ENCODE results near the gene SPINK1. TPM values are rescaled to one million over a fixed set of nuclear protein-coding genes. Genes with fewer than 3 reads are reported as not detected.

The SPINK1 gene
- total and polyA plus RNA-seq, 2 of the 4 experiments (the other 2 are of a cell fraction), result not detected

GRCh38 chr5:147856801-147857200 lies 25.3 kb upstream of the SPINK1 start:
- no peaks in the 10 kb centered on the region for H3K79me1 ChIP-seq (ENCODE audit: low read depth in 1 of 2, low read length in 2 of 2)
- H3K4ac ChIP-seq (ENCODE audit: low read depth, low read length), result no peak overlapping the region
- no peak overlapping the region for H3K14ac ChIP-seq (replicated peaks; ENCODE audit: low read depth, low read length)
- H2BK15ac ChIP-seq (ENCODE audit: low read depth, low read length), result no peak overlapping the region
- no peak overlapping the region for H3K9ac ChIP-seq (ENCODE audit: low read depth, low read length)
- no peak overlapping the region for H3K23ac ChIP-seq (ENCODE audit: low read depth, low read length)
- no peak overlapping the region for H2AK5ac ChIP-seq (ENCODE audit: low read depth, low read length)
- H4K91ac ChIP-seq (ENCODE audit: insufficient read depth, low read depth, low read length), result no peak overlapping the region
- POLR2A ChIA-PET (ENCODE audit: unreplicated experiment), result no interaction called here
- no peaks in the 10 kb centered on the region for H3K9me1 ChIP-seq (ENCODE audit: insufficient read depth, low read length)
- H4K20me1 ChIP-seq (ENCODE audit: insufficient read depth, low read length), result no peaks in the 10 kb centered on the region
- H3K27me3 ChIP-seq (ENCODE audit: control insufficient read depth, insufficient read depth, low read length), result no peaks in the 10 kb centered on the region
- intact Hi-C loops (cut with micrococcal nuclease) (loop anchor here (5.0 kb wide), 2 partner anchors 266 to 516 kb away; no protein-coding TSS in a partner anchor), in situ Hi-C loops (cut with MboI; ENCODE audit: low sequenced_read_pairs) (no loop called here), dilution Hi-C loops (cut with HindIII; ENCODE audit: low sequenced_read_pairs, unreplicated experiment) (no loop called here)
- no peak overlapping the region for H2BK20ac ChIP-seq (ENCODE audit: low read depth, low read length)
- no peak overlapping the region for H3K56ac ChIP-seq (ENCODE audit: extremely low read depth, insufficient read depth, low read length)
- no peak overlapping the region for H2BK5ac ChIP-seq (ENCODE audit: low read depth, low read length, poor library complexity, severe bottlenecking)
- no peak overlapping the region for H3K18ac ChIP-seq (ENCODE audit: low read depth, low read length)
- H4K5ac ChIP-seq (ENCODE audit: low read depth, low read length), result no peak overlapping the region
- ATAC-seq (ENCODE audit: low read depth) (no peak), DNase-seq (no peak)
- no peak overlapping the region for H2BK120ac ChIP-seq (ENCODE audit: low read depth, low read length)
- no peak overlapping the region for H3K4me3 ChIP-seq (ENCODE audit: insufficient read depth, low read depth, low read length)
- no peak overlapping the region for H4K8ac ChIP-seq (ENCODE audit: low read depth in 2 of 2, low read length in 2 of 2)
- BruUV-seq (replicated peaks), result no TSS peak
- TF ChIP-seq CHD1 (IDR thresholded peaks at IDR 0.05; ENCODE audit: low read depth, low read length) (no peak), RCOR1 (IDR thresholded peaks at IDR 0.05; ENCODE audit: insufficient replicate concordance, low read length) (no peak), MAFK (IDR thresholded peaks at IDR 0.05; ENCODE audit: low read depth, low read length) (no peak), FOS (IDR thresholded peaks at IDR 0.05; ENCODE audit: low read depth, low read length) (no peak), USF2 (IDR thresholded peaks at IDR 0.05; ENCODE audit: low read depth, low read length) (no peak), MAZ (IDR thresholded peaks at IDR 0.05; ENCODE audit: borderline replicate concordance, low read depth, low read length) (no peak), NFE2L2 (IDR thresholded peaks at IDR 0.05; ENCODE audit: low read depth, low read length) (no peak), RAD21 (IDR thresholded peaks at IDR 0.05; ENCODE audit: low read length) (no peak), MXI1 (IDR thresholded peaks at IDR 0.05; ENCODE audit: borderline replicate concordance, low read depth, low read length) (no peak), RFX5 (IDR thresholded peaks at IDR 0.05; ENCODE audit: low read depth, low read length) (no peak), CTCF (conservative IDR thresholded peaks at IDR 0.05; ENCODE audit: low read depth, low read length) (no peak), POLR2A (IDR thresholded peaks at IDR 0.05; ENCODE audit: low read depth, low read length) (no peak), ELK1 (IDR thresholded peaks at IDR 0.05; ENCODE audit: borderline replicate concordance, low read depth, low read length) (no peak), BHLHE40 (IDR thresholded peaks at IDR 0.05; ENCODE audit: low read depth, low read length) (no peak), CEBPB (IDR thresholded peaks at IDR 0.05; ENCODE audit: low read depth, low read length) (no peak), SMC3 (IDR thresholded peaks at IDR 0.05; ENCODE audit: low read depth, low read length) (no peak)
- no peaks in the 10 kb centered on the region for H3K4me1 ChIP-seq (ENCODE audit: control insufficient read depth, insufficient read depth, low read length)
- H3K36me3 ChIP-seq (ENCODE audit: control insufficient read depth, insufficient read depth, low read length), result no peaks in the 10 kb centered on the region
- CTCF ChIA-PET, result interaction anchor here (0.6 to 0.7 kb wide), 2 partner anchors 268 to 876 kb away, joined by 3 read pairs; no protein-coding TSS in a partner anchor
- no peak overlapping the region for H3K4me2 ChIP-seq (ENCODE audit: low read depth, low read length)
- no peak overlapping the region for H2AFZ ChIP-seq (replicated peaks; ENCODE audit: low read length, poor library complexity)
- H3K27ac ChIP-seq (ENCODE audit: insufficient read depth, low read length), result no peak overlapping the region
- H2AK9ac ChIP-seq (replicated peaks; ENCODE audit: low read depth, low read length, poor library complexity), result no peak overlapping the region
- no peaks in the 10 kb centered on the region for H3K9me3 ChIP-seq (ENCODE audit: control insufficient read depth, insufficient read depth, low read length)
